GM12873 (cell line): ENCODE measurements around the gene SMIM5.

ENCODE experiments used
- TF ChIP-seq, protein P1 (sequence below): IDR thresholded peaks from 2 replicates; pipeline ENCODE4 v1.5.1; 2012; ENCODE audit warnings: low read depth, mild to moderate bottlenecking, moderate library complexity, low read length, control low read depth; ENCODE audit not compliant: insufficient read depth; ENCODE audit errors: missing control alignments

Gene SMIM5

GRCh38 chr17:75630071-75630917 is 2.9 kb upstream of the SMIM5 start:
- TF ChIP-seq, protein P1, sequence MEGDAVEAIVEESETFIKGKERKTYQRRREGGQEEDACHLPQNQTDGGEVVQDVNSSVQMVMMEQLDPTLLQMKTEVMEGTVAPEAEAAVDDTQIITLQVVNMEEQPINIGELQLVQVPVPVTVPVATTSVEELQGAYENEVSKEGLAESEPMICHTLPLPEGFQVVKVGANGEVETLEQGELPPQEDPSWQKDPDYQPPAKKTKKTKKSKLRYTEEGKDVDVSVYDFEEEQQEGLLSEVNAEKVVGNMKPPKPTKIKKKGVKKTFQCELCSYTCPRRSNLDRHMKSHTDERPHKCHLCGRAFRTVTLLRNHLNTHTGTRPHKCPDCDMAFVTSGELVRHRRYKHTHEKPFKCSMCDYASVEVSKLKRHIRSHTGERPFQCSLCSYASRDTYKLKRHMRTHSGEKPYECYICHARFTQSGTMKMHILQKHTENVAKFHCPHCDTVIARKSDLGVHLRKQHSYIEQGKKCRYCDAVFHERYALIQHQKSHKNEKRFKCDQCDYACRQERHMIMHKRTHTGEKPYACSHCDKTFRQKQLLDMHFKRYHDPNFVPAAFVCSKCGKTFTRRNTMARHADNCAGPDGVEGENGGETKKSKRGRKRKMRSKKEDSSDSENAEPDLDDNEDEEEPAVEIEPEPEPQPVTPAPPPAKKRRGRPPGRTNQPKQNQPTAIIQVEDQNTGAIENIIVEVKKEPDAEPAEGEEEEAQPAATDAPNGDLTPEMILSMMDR, result no peak

DNA sequence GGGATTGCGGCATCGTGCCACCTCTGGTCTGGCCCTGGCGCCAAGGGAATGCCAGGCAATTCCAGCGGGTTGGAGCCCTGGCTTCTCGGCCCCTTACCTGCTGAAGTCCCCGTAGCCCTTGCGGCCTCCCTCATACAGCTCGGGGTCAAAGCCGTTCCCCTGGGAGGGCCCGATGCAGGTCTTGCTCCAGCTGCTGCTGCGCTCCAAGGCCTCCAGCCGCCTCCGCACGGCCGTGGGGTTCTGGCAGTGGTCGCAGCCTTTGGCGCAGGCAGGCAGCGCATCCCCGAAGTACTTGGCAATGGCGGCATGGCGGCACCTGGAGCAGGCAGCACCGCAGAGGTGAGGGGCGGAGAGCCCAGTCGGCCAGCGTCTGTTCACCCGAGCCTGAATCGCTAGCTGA is 1.9 kb upstream of the SMIM5 start:
- TF ChIP-seq, protein P1, result no peak

- TF ChIP-seq, protein P1, result no peak
These were observed 806 bp upstream of the SMIM5 start for GRCh38 chr17:75632428-75632827.

- TF ChIP-seq, protein P1, result peak; percentile 71
These were observed 497 bp downstream of the SMIM5 start for GRCh38 chr17:75633486-75634375.

- TF ChIP-seq, protein P1, result no peak
These were observed 1.1 kb downstream of the SMIM5 start for GRCh38 chr17:75634376-75634740.

- TF ChIP-seq, protein P1, result no peak
These were observed 1.7 kb downstream of the SMIM5 start for GRCh38 chr17:75634754-75635609.
